ENCODE measurements around the gene CBX8.

CBX8 gene

DNA sequence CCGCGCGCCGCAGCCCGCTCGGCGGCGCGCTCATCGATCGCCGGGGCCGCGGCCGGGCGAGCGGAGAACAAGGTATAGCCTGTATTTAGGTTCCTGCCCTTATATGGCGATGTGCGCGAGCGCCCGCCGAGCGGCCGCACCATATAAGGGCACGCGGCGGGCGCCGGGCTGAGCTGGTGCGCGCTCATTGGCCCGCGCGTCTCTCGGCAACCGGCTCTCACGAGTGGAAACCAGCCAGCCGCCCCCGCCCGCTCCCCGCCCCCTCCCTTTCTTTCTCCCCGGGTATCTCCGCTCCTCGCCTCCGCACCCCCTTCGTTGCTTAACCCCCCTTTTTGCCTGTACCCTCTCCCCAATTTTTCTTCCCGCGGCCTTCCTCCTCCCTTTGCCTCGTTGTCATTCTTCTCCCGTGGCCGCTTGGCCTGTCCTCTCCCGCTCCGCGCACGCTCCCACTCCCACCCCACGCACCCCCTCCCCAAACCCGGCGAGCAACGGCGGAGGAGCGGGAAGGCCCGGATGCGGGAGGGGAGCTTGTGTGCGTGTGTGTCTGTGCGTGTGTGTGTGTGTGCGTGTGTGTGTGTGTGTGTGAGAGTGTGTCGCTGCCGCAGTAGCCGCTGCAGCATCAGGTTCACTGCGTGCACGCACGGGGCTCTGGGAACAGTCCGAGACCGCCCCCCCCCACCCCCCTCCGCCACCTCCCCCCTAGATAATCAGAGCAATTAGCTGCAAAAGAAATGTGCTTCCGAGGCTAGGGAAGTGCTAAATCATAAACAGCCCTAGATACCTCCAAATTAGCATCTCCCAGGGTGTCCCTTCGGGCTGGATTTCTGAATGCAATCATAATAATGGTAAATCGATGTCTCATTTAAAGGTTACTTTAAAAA is 13.5 kb upstream of the CBX8 start:
- peak overlapping the region; percentile 23 for H3K4me3 ChIP-seq (ENCODE audit: low read depth, low read length)
- TF ChIP-seq, protein P1, sequence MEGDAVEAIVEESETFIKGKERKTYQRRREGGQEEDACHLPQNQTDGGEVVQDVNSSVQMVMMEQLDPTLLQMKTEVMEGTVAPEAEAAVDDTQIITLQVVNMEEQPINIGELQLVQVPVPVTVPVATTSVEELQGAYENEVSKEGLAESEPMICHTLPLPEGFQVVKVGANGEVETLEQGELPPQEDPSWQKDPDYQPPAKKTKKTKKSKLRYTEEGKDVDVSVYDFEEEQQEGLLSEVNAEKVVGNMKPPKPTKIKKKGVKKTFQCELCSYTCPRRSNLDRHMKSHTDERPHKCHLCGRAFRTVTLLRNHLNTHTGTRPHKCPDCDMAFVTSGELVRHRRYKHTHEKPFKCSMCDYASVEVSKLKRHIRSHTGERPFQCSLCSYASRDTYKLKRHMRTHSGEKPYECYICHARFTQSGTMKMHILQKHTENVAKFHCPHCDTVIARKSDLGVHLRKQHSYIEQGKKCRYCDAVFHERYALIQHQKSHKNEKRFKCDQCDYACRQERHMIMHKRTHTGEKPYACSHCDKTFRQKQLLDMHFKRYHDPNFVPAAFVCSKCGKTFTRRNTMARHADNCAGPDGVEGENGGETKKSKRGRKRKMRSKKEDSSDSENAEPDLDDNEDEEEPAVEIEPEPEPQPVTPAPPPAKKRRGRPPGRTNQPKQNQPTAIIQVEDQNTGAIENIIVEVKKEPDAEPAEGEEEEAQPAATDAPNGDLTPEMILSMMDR (IDR thresholded peaks at IDR 0.05; ENCODE audit: low read depth, low read length), result no peak
- DNase-seq (ENCODE audit: low read depth, low spot score), result peak; percentile 84
- in situ Hi-C loops (cut with HindIII; ENCODE audit: low sequenced_read_pairs), result no loop called here

DNA sequence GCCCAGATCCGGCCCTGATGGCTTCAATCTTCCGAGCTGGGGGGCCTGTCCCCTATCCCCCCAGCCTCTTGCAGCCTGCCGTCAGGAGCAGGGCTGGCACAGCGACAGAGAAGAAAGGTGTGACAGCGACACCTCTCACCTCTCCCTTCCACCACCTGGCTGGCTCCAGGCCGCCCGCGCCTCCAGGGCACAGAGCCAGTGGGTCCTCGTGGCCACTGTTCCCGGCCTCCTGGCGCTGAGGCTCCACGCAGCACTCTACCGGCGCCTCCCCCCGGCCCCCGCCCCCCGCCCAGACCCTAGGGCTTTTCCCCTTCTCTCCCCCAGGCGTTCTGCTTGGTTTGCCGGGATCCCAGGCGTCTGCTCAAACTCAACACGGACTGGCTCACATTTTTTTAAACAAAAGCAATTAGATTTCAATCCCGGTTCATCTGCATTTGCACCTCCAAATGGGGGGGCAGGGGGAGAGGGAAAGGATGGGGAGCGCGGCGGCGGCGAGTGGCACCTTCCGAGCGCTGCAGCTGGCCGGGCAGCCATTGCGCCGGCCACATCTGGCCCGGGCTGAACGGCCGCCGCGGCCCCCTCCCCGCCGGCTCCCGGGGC is 12.8 kb upstream of the CBX8 start:
- in situ Hi-C loops (cut with HindIII; ENCODE audit: low sequenced_read_pairs), result no loop called here
- DNase-seq (ENCODE audit: low read depth, low spot score), result no peak
- no peak overlapping the region for H3K4me3 ChIP-seq (ENCODE audit: low read depth, low read length)
- TF ChIP-seq, protein P1 (IDR thresholded peaks at IDR 0.05; ENCODE audit: low read depth, low read length), result no peak

DNA sequence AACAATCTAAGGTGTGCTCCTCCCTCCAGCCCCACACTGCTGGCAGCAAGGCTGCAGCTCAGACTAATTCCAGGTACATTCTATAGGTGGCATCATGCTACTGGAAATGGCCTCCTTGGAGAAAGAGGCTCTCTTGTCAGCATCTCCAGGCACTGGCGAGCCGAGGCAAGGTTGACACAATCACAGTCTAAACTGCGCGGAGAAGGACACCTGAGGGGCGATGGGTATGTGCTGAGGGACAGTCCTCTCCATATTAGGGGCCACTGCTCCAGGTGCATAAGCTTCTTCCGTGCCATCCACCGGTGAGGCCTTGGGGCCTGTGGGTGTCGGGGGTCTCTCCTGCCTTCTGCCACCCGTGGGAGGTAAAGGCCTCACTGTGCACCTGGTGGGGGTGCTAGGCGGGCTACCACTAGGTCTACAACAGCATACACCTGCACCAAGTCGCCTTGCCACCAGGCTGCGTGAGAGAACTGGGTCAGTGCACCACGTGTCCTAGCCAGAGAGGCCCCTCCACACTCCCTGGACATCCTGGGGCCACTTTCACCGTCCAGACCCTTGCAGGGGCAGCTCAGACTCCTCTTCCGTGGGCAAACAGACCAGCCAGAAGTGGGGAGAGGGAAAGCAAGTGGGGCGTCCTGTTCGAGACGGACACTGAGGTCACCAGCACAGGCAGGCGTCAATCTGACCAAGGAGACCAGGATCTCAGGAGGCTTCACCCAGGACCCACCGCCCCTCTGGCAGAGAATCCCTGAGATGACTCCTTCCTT is 12.1 kb upstream of the CBX8 start:
- H3K4me3 ChIP-seq (ENCODE audit: low read depth, low read length), result no peak overlapping the region
- no peak for DNase-seq (ENCODE audit: low read depth, low spot score)
- TF ChIP-seq, protein P1 (IDR thresholded peaks at IDR 0.05; ENCODE audit: low read depth, low read length), result peak; percentile 38
- in situ Hi-C loops (cut with HindIII; ENCODE audit: low sequenced_read_pairs), result no loop called here

DNA sequence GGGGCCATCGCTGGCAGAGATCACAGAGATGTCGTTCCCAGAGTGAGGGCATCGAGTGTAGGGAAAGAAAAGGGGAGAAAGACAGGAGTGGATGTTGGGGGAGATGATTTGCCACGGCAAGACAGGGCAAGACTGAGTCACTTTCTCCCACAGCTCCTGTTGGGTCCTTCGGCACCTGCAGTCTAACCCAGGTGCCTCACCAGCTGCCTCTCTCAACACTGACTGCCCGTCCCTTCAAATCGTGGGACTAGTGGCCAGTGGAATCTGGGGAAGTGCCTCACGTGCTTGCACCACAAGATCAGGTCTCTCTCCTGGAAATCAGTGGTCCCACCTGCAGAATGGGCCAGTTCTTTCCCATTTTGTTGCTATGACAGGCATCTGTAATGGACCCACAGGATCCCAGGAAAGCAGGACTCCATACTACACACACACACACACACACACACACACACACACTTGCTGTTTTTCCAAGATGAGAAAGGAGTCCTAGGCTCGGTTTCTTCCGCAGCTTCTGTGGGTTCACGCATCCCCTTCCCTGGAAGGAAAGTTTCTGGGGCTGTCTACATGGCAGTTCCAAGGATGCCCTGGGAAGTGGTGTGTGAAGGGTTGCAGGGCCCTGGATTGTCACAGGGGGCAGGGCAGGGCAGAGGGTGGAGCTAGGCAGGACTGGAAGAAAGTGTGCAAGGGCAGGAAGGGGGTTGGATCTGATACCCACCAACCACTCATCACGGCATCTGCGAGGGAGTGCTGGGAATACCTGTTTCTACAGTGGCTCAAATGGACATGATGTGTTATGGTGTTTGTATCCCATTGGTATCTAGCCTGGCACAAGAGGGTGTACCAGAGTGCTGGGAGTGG is 10.2 kb upstream of the CBX8 start:
- H3K4me3 ChIP-seq (ENCODE audit: low read depth, low read length), result no peak overlapping the region
- TF ChIP-seq, protein P1 (IDR thresholded peaks at IDR 0.05; ENCODE audit: low read depth, low read length), result no peak
- no peak for DNase-seq (ENCODE audit: low read depth, low spot score)
- in situ Hi-C loops (cut with HindIII; ENCODE audit: low sequenced_read_pairs), result no loop called here

DNA sequence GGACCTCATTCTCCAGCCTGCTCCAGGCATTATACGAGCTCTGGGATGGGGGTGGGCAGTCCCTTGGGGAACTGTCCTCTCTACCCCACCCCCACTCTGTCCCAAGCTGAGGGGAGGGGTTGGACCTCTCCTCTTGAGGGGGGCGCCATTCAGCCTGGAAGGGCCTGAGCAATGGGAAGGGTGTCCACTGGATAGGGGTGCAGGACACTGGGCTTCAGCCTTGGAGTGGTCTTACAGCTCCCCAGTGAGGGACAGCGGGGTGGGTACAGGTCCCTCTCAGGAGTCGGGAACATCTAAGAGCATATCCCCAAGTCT is 9.5 kb upstream of the CBX8 start:
- TF ChIP-seq, protein P1 (IDR thresholded peaks at IDR 0.05; ENCODE audit: low read depth, low read length), result no peak
- no peak for DNase-seq (ENCODE audit: low read depth, low spot score)
- in situ Hi-C loops (cut with HindIII; ENCODE audit: low sequenced_read_pairs), result no loop called here
- H3K4me3 ChIP-seq (ENCODE audit: low read depth, low read length), result no peak overlapping the region

All from astrocyte of the spinal cord (primary cell).